ENCODE measurements around the gene SLC50A1. TPM values are rescaled to one million over a fixed set of nuclear protein-coding genes. Genes with fewer than 3 reads are reported as not detected.

The SLC50A1 gene
- total and polyA plus RNA-seq, 4 donors: 12.7 to 23.3 (median 18.2) TPM

- TF ChIP-seq, protein P1, sequence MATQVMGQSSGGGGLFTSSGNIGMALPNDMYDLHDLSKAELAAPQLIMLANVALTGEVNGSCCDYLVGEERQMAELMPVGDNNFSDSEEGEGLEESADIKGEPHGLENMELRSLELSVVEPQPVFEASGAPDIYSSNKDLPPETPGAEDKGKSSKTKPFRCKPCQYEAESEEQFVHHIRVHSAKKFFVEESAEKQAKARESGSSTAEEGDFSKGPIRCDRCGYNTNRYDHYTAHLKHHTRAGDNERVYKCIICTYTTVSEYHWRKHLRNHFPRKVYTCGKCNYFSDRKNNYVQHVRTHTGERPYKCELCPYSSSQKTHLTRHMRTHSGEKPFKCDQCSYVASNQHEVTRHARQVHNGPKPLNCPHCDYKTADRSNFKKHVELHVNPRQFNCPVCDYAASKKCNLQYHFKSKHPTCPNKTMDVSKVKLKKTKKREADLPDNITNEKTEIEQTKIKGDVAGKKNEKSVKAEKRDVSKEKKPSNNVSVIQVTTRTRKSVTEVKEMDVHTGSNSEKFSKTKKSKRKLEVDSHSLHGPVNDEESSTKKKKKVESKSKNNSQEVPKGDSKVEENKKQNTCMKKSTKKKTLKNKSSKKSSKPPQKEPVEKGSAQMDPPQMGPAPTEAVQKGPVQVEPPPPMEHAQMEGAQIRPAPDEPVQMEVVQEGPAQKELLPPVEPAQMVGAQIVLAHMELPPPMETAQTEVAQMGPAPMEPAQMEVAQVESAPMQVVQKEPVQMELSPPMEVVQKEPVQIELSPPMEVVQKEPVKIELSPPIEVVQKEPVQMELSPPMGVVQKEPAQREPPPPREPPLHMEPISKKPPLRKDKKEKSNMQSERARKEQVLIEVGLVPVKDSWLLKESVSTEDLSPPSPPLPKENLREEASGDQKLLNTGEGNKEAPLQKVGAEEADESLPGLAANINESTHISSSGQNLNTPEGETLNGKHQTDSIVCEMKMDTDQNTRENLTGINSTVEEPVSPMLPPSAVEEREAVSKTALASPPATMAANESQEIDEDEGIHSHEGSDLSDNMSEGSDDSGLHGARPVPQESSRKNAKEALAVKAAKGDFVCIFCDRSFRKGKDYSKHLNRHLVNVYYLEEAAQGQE (IDR thresholded peaks at IDR 0.05): no peak
- TF ChIP-seq EGR1 (IDR thresholded peaks at IDR 0.05; ENCODE audit: low read depth in 2 of 2): no peak
- no peak for TF ChIP-seq MAX (IDR thresholded peaks at IDR 0.05)
These were observed 50.1 kb downstream of the SLC50A1 start (continued) for GRCh38 chr1:155185783-155186066.

DNA sequence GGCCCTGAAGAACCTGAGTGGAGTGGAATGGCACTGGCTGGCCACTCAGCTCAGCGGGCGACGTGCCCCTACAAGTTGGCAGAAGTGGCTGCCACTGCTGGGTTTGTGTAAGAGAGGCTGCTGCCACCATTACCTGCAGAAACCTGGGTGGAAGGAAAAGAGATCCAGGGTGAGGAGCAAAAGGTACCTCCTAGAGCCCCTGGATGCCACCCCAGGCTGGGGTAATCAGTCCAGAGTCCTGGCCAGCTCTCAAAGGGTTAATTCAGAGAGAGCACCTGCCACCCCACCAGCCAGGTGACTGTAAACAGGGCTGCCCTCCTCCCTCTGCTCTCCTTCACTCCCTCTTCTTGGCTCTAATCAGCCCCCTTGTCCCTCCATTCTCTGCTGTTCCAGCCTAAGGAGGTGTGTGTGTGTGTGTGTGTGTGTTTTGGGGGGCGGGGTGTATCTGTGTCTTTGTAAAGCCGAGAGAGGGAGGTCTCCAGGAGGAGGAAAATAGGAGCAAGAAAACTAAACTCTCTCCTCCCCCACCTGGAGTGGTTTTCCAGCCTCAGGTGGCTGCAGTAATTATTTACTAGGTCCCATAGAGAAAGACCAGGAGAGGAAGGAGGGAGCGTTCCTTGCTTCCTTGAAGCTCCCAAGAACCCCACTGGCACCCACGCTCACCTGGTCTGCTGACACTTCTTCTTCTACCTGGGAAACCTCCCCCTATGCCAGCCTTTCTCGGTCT lies 50.6 kb downstream of the SLC50A1 start:
- no peak overlapping the region for H3K27ac ChIP-seq (ENCODE audit: low read depth in 1 of 2, low read length in 2 of 2)
- 65% methylated on average over 8 of the region's 8 CpGs for whole genome bisulfite sequencing
- H3K9me3 ChIP-seq (ENCODE audit: control insufficient read depth in 4 of 4, low read length in 3 of 4): no peaks in the 10 kb centered on the region
- no peak for DNase-seq (ENCODE audit: low spot score)
- no peak for TF ChIP-seq YY1 (IDR thresholded peaks at IDR 0.05)
- TF ChIP-seq, protein P2, sequence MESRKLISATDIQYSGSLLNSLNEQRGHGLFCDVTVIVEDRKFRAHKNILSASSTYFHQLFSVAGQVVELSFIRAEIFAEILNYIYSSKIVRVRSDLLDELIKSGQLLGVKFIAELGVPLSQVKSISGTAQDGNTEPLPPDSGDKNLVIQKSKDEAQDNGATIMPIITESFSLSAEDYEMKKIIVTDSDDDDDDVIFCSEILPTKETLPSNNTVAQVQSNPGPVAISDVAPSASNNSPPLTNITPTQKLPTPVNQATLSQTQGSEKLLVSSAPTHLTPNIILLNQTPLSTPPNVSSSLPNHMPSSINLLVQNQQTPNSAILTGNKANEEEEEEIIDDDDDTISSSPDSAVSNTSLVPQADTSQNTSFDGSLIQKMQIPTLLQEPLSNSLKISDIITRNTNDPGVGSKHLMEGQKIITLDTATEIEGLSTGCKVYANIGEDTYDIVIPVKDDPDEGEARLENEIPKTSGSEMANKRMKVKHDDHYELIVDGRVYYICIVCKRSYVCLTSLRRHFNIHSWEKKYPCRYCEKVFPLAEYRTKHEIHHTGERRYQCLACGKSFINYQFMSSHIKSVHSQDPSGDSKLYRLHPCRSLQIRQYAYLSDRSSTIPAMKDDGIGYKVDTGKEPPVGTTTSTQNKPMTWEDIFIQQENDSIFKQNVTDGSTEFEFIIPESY (IDR thresholded peaks at IDR 0.05): no peak
- H3K4me3 ChIP-seq (ENCODE audit: low read depth in 1 of 3, low read length in 3 of 3): no peak overlapping the region
- H3K4me1 ChIP-seq (ENCODE audit: control insufficient read depth in 4 of 4, insufficient read depth in 4 of 4, low read length in 3 of 4): peaks cover 0 to 4% (median 0%) of the 10 kb centered on the region in 4 donors
- no peaks in the 10 kb centered on the region for H3K36me3 ChIP-seq (ENCODE audit: control insufficient read depth in 4 of 4, insufficient read depth in 3 of 4, low read depth in 1 of 4, low read length in 3 of 4)
- no peaks in the 10 kb centered on the region for H3K27me3 ChIP-seq (ENCODE audit: control insufficient read depth in 4 of 4, insufficient read depth in 4 of 4, low read length in 3 of 4)
- H3K9ac ChIP-seq (ENCODE audit: low read depth in 1 of 2, low read length in 2 of 2): no peak overlapping the region

GRCh38 chr1:155186794-155187455 lies 51.3 kb downstream of the SLC50A1 start:
- Histone ChIP-seq H3K27ac (ENCODE audit: low read depth in 1 of 2, low read length in 2 of 2) (no peak overlapping the region), H3K4me3 (ENCODE audit: low read depth in 1 of 3, low read length in 3 of 3) (no peak overlapping the region), H3K27me3 (ENCODE audit: control insufficient read depth in 4 of 4, insufficient read depth in 4 of 4, low read length in 3 of 4) (no peaks in the 10 kb centered on the region), H3K36me3 (ENCODE audit: control insufficient read depth in 4 of 4, insufficient read depth in 3 of 4, low read depth in 1 of 4, low read length in 3 of 4) (no peaks in the 10 kb centered on the region), H3K9ac (ENCODE audit: low read depth in 1 of 2, low read length in 2 of 2) (no peak overlapping the region), H3K4me1 (ENCODE audit: control insufficient read depth in 4 of 4, insufficient read depth in 4 of 4, low read length in 3 of 4) (peaks cover 0 to 4% (median 0%) of the 10 kb centered on the region in 4 donors), H3K9me3 (ENCODE audit: control insufficient read depth in 4 of 4, low read length in 3 of 4) (no peaks in the 10 kb centered on the region)
- 73% methylated on average over 14 of the region's 14 CpGs for WGBS
- TF ChIP-seq HNF4G (IDR thresholded peaks at IDR 0.05): no peak
- TF ChIP-seq RXRA (IDR thresholded peaks at IDR 0.05): no peak
- no peak for TF ChIP-seq RAD21 (IDR thresholded peaks at IDR 0.05)
- no peak for TF ChIP-seq HNF4A (conservative IDR thresholded peaks at IDR 0.05)
- no peak for DNase-seq (ENCODE audit: low spot score)

All from liver (tissue), 9 donors.